SK-N-SH treated with all-trans-retinoic acid at 6 μM for 48 hours (cell line): ENCODE data around the gene DCAF7.

Source experiments
- ATAC-seq: fragments of 200-7000 bp; cut with Tn5 transposase; 3 replicates; pipeline ENCODE4 v1.9.1; 2020; ENCODE audit warnings: mild to moderate bottlenecking, moderate library complexity
- ARNTL ChIP-seq: fragments of 450-650 bp; formaldehyde crosslinking; IDR thresholded peaks from 2 replicates; pipeline ENCODE4 v1.5.0; 2020; ENCODE audit warnings: low read depth, mild to moderate bottlenecking, moderate library complexity, borderline replicate concordance
- BACH2 ChIP-seq: fragments of 250-450 bp; sonication (Bioruptor Pico); IDR thresholded peaks from 2 replicates; pipeline ENCODE4 v1.9.0; 2021; ENCODE audit warnings: mild to moderate bottlenecking, borderline replicate concordance
- ESRRG ChIP-seq: fragments of 250-450 bp; sonication (Bioruptor Pico); IDR thresholded peaks from 2 replicates; pipeline ENCODE4 v1.6.1; 2021; ENCODE audit warnings: mild to moderate bottlenecking
- GLIS3 ChIP-seq: fragments of 250-450 bp; sonication (Bioruptor Pico); IDR thresholded peaks from 2 replicates; pipeline ENCODE4 v1.5.0; 2020; ENCODE audit warnings: mild to moderate bottlenecking, moderate library complexity
- ISL1 ChIP-seq: fragments of 250-450 bp; sonication (Bioruptor Pico); IDR thresholded peaks from 2 replicates; pipeline ENCODE4 v2.1.2; 2022; ENCODE audit warnings: mild to moderate bottlenecking, moderate library complexity
- OSR1 ChIP-seq: fragments of 250-450 bp; sonication (Bioruptor Pico); IDR thresholded peaks from 2 replicates; pipeline ENCODE4 v1.8.0; 2022; ENCODE audit warnings: moderate library complexity, mild to moderate bottlenecking, inconsistent platforms
- PPARA ChIP-seq: fragments of 250-450 bp; sonication (Bioruptor Pico); IDR thresholded peaks from 2 replicates; pipeline ENCODE4 v1.5.0; 2020; ENCODE audit warnings: mild to moderate bottlenecking, borderline replicate concordance
- RARB ChIP-seq: fragments of 250-450 bp; sonication (Bioruptor Pico); IDR thresholded peaks from 2 replicates; pipeline ENCODE4 v1.8.0; 2021; ENCODE audit warnings: mild to moderate bottlenecking, moderate library complexity
- SNAI2 ChIP-seq: fragments of 250-450 bp; sonication (Bioruptor Pico); IDR thresholded peaks from 2 replicates; pipeline ENCODE4 v1.5.0; 2020; ENCODE audit warnings: mild to moderate bottlenecking, moderate library complexity
- TCF4 ChIP-seq: fragments of 250-450 bp; sonication (Bioruptor Pico); IDR thresholded peaks from 2 replicates; pipeline ENCODE4 v1.8.0; 2021; ENCODE audit warnings: mild to moderate bottlenecking, moderate library complexity, borderline replicate concordance
- TOX ChIP-seq: fragments of 250-450 bp; sonication (Bioruptor Pico); IDR thresholded peaks from 2 replicates; pipeline ENCODE4 v1.8.0; 2021; ENCODE audit warnings: mild to moderate bottlenecking, moderate library complexity, borderline replicate concordance
- ZC3H10 ChIP-seq: fragments of 250-450 bp; sonication (Bioruptor Pico); IDR thresholded peaks from 2 replicates; pipeline ENCODE4 v1.5.1; 2021; ENCODE audit warnings: mild to moderate bottlenecking, moderate library complexity
- ZFP30 ChIP-seq: fragments of 450-650 bp; formaldehyde crosslinking; IDR thresholded peaks from 2 replicates; pipeline ENCODE4 v1.5.0; 2022; ENCODE audit warnings: mild to moderate bottlenecking, moderate library complexity
- ZNF565 ChIP-seq: fragments of 450-650 bp; formaldehyde crosslinking; conservative IDR thresholded peaks from 2 replicates; pipeline ENCODE4 v1.5.0; 2020; ENCODE audit warnings: low read depth, mild to moderate bottlenecking, moderate library complexity
- ZNF70 ChIP-seq: fragments of 450-650 bp; formaldehyde crosslinking; IDR thresholded peaks from 2 replicates; pipeline ENCODE4 v1.5.0; 2020; ENCODE audit warnings: mild to moderate bottlenecking, moderate library complexity
- ZNF8 ChIP-seq: fragments of 450-650 bp; formaldehyde crosslinking; IDR thresholded peaks from 2 replicates; pipeline ENCODE4 v1.5.0; 2020; ENCODE audit warnings: mild to moderate bottlenecking, moderate library complexity
- TF ChIP-seq, protein P1 (sequence below): fragments of 250-450 bp; sonication (Bioruptor Pico); IDR thresholded peaks from 2 replicates; pipeline ENCODE4 v1.5.1; 2020; ENCODE audit warnings: low read depth, mild to moderate bottlenecking, moderate library complexity
- TF ChIP-seq, protein P2 (sequence below): fragments of 250-450 bp; sonication (Bioruptor Pico); IDR thresholded peaks from 2 replicates; pipeline ENCODE4 v1.5.1; 2021; ENCODE audit warnings: mild to moderate bottlenecking, moderate library complexity
- TF ChIP-seq, protein P3 (sequence below): fragments of 250-450 bp; sonication (Bioruptor Pico); IDR thresholded peaks from 2 replicates; pipeline ENCODE4 v1.5.0; 2020; ENCODE audit warnings: mild to moderate bottlenecking, moderate library complexity
- TF ChIP-seq, protein P4 (sequence below): fragments of 250-450 bp; sonication (Bioruptor Pico); IDR thresholded peaks from 2 replicates; pipeline ENCODE4 v1.8.0; 2021; ENCODE audit warnings: low read depth, mild to moderate bottlenecking, moderate library complexity, borderline replicate concordance

Gene DCAF7

DNA sequence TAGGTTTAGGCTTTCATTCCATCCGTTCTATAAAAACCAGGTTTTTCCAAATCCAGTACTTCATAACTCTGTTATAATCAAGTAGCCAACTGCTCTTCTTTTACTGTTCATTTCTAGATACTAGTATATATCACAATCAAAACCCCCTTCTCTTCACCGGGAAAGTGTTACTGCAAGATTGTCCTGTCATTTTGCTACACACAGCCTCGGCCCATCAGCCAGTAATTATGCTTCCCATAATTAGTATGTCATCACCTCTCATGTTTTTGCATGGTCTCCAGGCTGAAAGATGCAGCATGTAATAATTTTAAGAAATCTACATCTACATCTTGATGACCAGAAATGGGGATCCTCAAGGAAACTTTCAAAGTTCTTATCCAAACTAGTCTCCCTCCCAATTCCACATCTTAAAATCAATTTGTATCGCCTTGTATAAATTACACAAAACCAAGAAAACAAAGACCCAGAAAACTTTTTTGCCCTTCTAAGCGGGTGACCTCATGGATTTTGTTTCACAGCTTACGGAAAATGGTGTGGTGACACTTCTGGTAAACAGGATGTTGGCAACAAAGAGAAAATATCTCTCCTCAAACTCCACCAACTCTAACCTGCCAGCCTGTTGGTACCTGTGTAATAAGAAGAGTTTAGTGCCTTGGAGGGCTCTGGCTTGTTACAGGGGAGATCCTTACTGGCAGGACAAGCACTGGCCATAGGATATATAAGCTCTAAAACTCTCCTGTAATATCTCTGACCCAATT is 59.7 kb downstream of the DCAF7 start:
- no peak for ATAC-seq
- no peak for TF ChIP-seq TOX (CRISPR knock-in tag)
- TF ChIP-seq, protein P1, sequence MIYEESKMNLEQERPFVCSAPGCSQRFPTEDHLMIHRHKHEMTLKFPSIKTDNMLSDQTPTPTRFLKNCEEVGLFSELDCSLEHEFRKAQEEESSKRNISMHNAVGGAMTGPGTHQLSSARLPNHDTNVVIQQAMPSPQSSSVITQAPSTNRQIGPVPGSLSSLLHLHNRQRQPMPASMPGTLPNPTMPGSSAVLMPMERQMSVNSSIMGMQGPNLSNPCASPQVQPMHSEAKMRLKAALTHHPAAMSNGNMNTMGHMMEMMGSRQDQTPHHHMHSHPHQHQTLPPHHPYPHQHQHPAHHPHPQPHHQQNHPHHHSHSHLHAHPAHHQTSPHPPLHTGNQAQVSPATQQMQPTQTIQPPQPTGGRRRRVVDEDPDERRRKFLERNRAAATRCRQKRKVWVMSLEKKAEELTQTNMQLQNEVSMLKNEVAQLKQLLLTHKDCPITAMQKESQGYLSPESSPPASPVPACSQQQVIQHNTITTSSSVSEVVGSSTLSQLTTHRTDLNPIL: no peak
- TF ChIP-seq GLIS3 (CRISPR knock-in tag): no peak
- no peak for TF ChIP-seq ZNF565 (CRISPR knock-in tag)
- TF ChIP-seq, protein P2, sequence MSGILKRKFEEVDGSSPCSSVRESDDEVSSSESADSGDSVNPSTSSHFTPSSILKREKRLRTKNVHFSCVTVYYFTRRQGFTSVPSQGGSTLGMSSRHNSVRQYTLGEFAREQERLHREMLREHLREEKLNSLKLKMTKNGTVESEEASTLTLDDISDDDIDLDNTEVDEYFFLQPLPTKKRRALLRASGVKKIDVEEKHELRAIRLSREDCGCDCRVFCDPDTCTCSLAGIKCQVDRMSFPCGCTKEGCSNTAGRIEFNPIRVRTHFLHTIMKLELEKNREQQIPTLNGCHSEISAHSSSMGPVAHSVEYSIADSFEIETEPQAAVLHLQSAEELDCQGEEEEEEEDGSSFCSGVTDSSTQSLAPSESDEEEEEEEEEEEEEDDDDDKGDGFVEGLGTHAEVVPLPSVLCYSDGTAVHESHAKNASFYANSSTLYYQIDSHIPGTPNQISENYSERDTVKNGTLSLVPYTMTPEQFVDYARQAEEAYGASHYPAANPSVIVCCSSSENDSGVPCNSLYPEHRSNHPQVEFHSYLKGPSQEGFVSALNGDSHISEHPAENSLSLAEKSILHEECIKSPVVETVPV (CRISPR knock-in tag): no peak
- no peak for TF ChIP-seq PPARA (CRISPR knock-in tag)
- TF ChIP-seq TCF4 (CRISPR knock-in tag): no peak
- TF ChIP-seq, protein P3, sequence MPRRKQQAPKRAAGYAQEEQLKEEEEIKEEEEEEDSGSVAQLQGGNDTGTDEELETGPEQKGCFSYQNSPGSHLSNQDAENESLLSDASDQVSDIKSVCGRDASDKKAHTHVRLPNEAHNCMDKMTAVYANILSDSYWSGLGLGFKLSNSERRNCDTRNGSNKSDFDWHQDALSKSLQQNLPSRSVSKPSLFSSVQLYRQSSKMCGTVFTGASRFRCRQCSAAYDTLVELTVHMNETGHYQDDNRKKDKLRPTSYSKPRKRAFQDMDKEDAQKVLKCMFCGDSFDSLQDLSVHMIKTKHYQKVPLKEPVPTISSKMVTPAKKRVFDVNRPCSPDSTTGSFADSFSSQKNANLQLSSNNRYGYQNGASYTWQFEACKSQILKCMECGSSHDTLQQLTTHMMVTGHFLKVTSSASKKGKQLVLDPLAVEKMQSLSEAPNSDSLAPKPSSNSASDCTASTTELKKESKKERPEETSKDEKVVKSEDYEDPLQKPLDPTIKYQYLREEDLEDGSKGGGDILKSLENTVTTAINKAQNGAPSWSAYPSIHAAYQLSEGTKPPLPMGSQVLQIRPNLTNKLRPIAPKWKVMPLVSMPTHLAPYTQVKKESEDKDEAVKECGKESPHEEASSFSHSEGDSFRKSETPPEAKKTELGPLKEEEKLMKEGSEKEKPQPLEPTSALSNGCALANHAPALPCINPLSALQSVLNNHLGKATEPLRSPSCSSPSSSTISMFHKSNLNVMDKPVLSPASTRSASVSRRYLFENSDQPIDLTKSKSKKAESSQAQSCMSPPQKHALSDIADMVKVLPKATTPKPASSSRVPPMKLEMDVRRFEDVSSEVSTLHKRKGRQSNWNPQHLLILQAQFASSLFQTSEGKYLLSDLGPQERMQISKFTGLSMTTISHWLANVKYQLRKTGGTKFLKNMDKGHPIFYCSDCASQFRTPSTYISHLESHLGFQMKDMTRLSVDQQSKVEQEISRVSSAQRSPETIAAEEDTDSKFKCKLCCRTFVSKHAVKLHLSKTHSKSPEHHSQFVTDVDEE (CRISPR knock-in tag): no peak
- TF ChIP-seq BACH2: no peak
- TF ChIP-seq OSR1 (CRISPR knock-in tag): no peak
- no peak for TF ChIP-seq ZC3H10 (CRISPR knock-in tag)
- no peak for TF ChIP-seq RARB
- TF ChIP-seq, all 23 proteins: peak for 0

DNA sequence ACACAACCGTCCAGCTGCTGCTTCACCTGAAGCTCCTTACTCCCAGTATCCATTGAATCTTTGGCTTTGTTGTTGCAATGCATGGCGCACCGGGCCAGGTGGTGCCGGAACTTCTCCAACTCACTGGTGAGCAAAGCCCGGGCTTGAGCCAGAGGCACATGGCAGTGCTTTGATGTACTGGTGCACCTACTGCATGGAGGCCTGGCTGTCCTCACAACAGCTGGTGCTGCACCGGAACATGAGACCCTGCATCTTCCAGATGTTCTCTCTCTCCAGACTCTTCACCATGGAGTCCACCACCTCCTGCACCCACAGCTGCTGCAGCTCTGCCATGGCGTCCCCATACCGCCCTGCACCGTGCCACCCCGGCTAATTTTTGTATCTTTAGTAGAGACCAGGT is 60.6 kb downstream of the DCAF7 start:
- TF ChIP-seq GLIS3 (CRISPR knock-in tag): no peak
- TF ChIP-seq ZNF565 (CRISPR knock-in tag): no peak
- TF ChIP-seq, protein P3 (CRISPR knock-in tag): no peak
- no peak for TF ChIP-seq ZFP30 (CRISPR knock-in tag)
- no peak for TF ChIP-seq ZNF70 (CRISPR knock-in tag)
- no peak for TF ChIP-seq BACH2
- TF ChIP-seq ARNTL: no peak
- no peak for TF ChIP-seq RARB
- no peak for TF ChIP-seq PPARA (CRISPR knock-in tag)
- TF ChIP-seq OSR1 (CRISPR knock-in tag): no peak
- TF ChIP-seq ZC3H10 (CRISPR knock-in tag): no peak
- TF ChIP-seq ZNF8: no peak
- TF ChIP-seq ISL1 (CRISPR knock-in tag): no peak
- TF ChIP-seq SNAI2 (CRISPR knock-in tag): no peak
- no peak for ATAC-seq

DNA sequence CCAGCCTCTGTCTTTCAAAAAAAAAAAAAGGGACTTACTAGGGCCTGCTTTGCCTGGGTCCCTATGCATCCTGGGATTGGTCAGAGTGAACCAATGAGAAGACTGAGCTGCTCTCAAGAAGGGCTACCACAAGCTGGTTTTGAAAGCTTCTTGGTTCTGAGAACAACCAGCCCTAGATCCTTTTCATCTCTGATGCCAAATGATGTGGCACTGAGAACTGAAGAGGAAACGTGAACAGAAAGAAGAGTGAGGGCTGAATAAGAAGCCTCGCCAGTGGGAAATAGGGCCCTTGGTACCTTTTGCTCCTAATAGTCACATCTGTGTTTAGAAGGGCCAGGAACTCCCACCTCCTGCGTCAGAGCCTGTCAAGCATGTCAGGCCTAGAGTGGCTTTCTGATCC is 61.1 kb downstream of the DCAF7 start:
- ATAC-seq: no peak
- no peak for TF ChIP-seq BACH2
- TF ChIP-seq ZNF8: no peak
- no peak for TF ChIP-seq PPARA (CRISPR knock-in tag)
- TF ChIP-seq, protein P2 (CRISPR knock-in tag): no peak
- TF ChIP-seq ZFP30 (CRISPR knock-in tag): no peak
- TF ChIP-seq ARNTL: no peak
- TF ChIP-seq ESRRG (CRISPR knock-in tag): no peak
- TF ChIP-seq, protein P1: no peak
- TF ChIP-seq TOX (CRISPR knock-in tag): no peak
- no peak for TF ChIP-seq GLIS3 (CRISPR knock-in tag)
- TF ChIP-seq, protein P4, sequence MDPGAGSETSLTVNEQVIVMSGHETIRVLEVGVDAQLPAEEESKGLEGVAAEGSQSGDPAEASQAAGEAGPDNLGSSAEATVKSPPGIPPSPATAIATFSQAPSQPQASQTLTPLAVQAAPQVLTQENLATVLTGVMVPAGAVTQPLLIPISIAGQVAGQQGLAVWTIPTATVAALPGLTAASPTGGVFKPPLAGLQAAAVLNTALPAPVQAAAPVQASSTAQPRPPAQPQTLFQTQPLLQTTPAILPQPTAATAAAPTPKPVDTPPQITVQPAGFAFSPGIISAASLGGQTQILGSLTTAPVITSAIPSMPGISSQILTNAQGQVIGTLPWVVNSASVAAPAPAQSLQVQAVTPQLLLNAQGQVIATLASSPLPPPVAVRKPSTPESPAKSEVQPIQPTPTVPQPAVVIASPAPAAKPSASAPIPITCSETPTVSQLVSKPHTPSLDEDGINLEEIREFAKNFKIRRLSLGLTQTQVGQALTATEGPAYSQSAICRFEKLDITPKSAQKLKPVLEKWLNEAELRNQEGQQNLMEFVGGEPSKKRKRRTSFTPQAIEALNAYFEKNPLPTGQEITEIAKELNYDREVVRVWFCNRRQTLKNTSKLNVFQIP (CRISPR knock-in tag): no peak
- TF ChIP-seq SNAI2 (CRISPR knock-in tag): no peak
- no peak for TF ChIP-seq ZNF565 (CRISPR knock-in tag)
